H1 (cell line): ENCODE data around the gene PLK4. TPM values are rescaled to one million over a fixed set of nuclear protein-coding genes. Genes with fewer than 3 reads are reported as not detected.

Source experiments
- EZH2 ChIP-seq: fragments of 200-600 bp; sonication (generic); IDR thresholded peaks from 2 replicates; pipeline ENCODE4 v1.7.1; 2012; ENCODE audit warnings: low read depth, mild to moderate bottlenecking, moderate library complexity, low read length, inconsistent platforms; ENCODE audit not compliant: severe bottlenecking
- KDM1A ChIP-seq: fragments of 200-600, 300-600 bp; sonication (generic); IDR thresholded peaks from 2 replicates; pipeline ENCODE4 v1.7.1; 2016; ENCODE audit warnings: mild to moderate bottlenecking, low read length, borderline replicate concordance
- polyA plus RNA-seq, 7 experiments: library from polyadenylated mRNA; depleted of rRNA in 3 of 7; stranded (reverse) in 5 of 7; unstranded in 2 of 7; fragments of >200 nt in 5 of 7; fragments of 200-250 nt in 2 of 7; gene quantifications; 1 replicate in 5 of 7; 2 replicates in 1 of 7; 4 replicates in 1 of 7; pipeline versions ENCODE4 v1.2.1 to v1.2.3, GENCODE V29; 2011 to 2013; ENCODE audit warnings: missing spikeins in 2 of 7, mixed read lengths in 2 of 7
- total RNA-seq: library from RNA; stranded (reverse); fragmentation: NEBNext Ultra II Directional; extraction: Animal tissue kit (Norgen Biotek cat#: 25700); gene quantifications from 2 replicates; pipeline ENCODE4 v1.2.1, GENCODE V29; 2021

PLK4 gene
- total and polyA plus RNA-seq, 2 of the 8 experiments (the other 6 are each of a cell fraction or from before 2014, with no cell fraction given): 23.3 to 35.2 TPM

DNA sequence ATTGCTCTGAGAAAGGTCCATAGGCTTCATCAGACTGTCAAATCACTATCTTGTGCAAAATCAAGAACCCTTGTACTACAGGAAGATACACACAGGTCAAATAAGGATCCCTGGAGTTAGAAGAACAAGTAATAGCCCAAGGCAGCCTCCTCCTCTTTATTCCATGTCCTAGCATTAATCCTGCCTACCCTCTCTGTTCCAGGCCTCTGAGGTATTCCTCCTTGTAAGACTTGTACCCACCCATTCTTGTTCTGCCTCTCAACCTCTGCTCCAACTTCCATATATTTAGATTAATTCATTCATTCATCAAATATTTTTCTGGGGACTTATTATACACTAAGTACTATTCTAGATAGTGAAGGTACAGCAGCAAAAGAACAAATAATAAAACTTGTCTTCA, 10.4 kb upstream of the PLK4 start (continued):
- TF ChIP-seq EZH2 (no peak), KDM1A (no peak)
- TF ChIP-seq, all 59 proteins: peak for 0
